Measurements from ENCODE around the gene ABHD17C.

GRCh38 chr15:80727596-80727995, 32.5 kb downstream of the ABHD17C start:
- no peak for TF ChIP-seq POLR2A (IDR thresholded peaks at IDR 0.05)
- TF ChIP-seq CTCF (IDR thresholded peaks at IDR 0.05), result no peak

Data from testis (tissue), 2 donors.